HG03064 (cell line): ENCODE results near the gene PTPRG.

Source experiments
- ATAC-seq: cut with Tn5 transposase; IDR thresholded peaks from one replicate; pipeline ENCODE4 v1.9.1; 2021; ENCODE audit warnings: low read depth; ENCODE audit not compliant: unreplicated experiment

Gene PTPRG

DNA sequence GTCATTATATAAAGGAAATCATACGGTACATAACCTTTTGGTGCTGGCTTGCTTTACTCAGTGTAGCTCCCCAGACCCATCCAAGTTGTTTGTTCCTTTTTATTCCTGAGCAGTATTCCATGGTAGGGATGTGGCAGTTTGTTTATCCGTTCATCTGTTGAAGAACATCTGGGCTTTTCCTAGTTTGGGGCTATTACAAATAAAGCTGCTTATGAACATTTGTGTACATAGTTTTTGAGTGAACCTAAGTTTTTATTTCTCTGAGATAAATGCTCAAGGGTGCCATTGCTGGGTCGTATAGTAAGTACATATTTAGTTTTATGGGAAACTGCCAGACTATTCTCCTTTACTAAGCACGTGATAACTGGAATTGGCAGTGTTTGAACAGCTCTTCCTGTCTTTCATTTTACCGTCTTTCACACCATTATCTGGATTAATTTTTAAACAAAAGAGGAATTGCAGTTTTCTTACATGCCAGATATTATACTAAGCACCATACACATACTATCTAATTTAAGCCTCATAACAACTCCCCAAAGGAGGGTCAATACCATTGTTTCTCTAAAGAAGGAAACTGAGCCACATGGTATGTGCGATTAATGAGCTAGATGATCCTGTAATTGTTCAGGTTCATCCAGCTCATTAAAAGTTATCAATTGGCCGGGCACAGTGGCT is 85.6 kb downstream of the PTPRG start:
- ATAC-seq = no peak

DNA sequence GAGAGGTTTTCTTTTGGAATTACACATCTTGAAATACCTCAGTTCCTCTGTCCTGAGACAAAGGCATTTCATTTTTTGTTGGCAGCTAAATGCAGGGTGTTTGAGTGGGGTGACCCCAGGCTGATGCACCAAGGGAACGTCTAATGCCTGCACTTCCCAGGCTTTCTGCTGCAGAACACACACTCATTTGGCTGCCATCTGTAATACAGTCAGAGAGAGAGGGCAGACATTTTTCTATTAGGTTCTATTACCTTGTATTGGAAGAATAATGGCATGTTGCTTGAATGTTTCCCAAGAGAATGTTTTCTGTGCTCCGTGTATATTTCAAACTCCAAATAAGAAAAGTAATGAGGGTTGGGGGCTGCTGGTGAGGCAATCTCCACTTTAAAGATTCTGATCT is 87.1 kb downstream of the PTPRG start:
- no peak for ATAC-seq

DNA sequence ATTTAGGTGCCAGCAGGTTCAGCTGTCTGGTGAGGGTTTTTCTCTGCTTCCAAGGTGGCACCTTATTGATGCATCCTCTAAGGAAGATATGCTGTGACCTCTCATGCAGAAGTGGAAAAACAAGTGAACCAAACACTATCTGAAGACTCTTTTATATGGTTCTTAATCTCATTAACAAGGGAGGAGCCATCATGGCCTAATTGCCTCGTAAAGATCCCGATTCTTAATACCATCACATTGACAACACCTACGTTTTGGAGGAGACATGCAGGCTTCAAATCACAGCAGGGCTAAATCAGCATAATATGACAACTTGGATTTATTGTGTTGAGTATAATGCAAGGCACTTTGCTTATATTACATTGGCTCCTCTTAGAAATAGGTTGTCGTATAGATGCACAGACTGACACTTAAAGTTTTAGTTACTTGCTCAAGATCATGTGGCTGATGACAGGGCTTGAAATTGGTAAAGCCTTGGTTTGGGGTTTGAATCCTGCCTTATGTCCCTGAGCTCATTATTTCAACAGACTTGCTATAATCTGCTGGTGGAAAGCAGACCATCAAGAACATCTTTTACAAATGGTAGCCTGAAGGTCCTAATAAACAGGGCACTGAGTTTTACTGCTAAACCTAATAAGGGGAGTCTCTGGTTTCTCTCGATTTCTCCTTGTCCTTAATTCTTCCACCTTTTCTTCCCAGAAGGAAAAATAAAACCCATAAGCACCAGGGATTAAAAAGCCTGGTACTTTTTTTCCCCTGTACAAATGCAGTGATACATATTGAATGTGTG is 88.2 kb downstream of the PTPRG start:
- no peak for ATAC-seq

DNA sequence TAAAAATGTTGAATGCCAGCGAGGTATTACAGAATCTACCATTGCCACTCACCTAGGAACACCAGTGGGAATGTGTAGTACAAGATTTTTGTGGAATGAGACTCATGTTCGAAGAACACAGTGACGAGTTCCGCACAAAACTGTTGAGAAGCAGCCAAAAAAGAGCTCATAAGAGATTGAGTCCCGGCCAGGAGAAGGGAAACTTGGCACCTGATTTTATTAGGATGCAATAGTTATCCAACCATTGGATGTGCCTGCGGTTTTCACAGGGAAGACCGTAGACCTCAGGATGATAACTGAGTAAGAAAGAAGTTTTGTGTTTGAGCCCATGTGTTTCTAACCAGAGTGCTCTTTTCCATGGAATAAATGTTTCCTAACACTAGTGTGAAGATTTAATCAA is 88.9 kb downstream of the PTPRG start:
- no peak for ATAC-seq

DNA sequence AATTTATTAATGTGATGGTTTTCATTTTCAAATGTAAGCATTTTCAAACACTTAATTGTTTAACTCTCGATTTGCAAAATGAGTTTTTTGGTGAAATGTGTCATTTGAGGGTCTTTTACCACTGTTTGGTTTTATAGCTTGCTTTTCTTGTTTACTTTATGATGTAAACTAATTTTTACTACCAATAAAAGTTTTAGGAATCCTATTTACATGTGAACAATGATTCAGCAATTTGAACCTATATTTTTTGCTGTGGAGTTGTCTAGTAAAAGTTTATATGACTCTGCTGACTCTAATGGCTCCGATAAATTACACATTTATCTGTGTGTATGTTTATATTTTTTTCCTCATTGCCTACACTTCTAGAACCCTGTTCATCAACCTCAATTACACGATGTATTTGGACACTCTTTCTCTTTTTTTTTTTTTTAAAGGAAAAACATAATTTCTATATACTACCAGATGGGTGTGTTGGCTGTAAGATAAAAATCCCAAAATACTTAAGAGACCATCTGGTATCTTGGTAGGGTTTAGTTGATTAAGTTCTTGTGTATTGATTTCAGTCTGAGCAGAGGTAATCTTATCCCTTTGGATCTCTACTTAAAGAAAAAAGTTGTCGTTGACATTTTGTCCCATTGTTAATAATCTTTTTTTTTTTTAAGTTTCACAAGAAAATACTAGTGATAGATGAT is 89.5 kb downstream of the PTPRG start:
- no peak for ATAC-seq

DNA sequence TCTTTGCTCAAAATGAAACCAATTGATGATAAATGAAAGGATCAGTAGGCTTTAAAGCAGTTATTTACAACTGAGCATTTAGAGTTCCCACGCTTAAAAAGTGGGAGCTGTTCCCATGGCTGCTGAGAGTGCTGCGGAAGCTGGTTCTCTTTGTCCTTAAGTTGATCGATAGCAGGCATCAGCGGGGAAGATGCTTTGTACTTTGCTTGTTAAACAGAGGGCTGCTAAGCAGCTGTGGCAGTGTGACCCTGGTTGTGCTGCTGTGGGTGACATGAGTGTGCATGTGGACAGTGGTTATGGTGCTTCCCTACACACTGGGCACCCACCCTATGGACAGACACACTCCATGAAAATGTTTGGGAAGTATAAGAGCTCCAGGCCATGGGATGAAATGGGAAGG is 96.3 kb downstream of the PTPRG start:
- no peak for ATAC-seq

DNA sequence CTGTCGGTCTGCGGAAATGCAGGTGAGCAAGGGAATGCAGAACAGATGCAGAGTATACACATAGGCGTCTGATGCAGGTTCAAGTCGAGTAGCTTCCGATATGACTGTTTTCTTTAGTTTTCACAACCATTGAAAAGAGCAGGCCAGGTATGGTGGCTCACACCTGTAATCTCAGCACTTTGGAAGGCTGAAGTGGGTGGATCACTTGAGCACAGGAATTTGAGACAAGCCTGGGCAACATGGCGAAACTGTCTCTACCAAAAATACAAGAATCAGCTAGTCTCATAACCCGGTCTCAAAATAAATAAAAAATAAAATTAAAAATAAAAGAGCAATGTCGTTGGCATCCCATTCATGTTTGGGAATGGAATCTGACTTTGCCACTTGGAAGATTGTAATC is 101.5 kb downstream of the PTPRG start:
- no peak for ATAC-seq

DNA sequence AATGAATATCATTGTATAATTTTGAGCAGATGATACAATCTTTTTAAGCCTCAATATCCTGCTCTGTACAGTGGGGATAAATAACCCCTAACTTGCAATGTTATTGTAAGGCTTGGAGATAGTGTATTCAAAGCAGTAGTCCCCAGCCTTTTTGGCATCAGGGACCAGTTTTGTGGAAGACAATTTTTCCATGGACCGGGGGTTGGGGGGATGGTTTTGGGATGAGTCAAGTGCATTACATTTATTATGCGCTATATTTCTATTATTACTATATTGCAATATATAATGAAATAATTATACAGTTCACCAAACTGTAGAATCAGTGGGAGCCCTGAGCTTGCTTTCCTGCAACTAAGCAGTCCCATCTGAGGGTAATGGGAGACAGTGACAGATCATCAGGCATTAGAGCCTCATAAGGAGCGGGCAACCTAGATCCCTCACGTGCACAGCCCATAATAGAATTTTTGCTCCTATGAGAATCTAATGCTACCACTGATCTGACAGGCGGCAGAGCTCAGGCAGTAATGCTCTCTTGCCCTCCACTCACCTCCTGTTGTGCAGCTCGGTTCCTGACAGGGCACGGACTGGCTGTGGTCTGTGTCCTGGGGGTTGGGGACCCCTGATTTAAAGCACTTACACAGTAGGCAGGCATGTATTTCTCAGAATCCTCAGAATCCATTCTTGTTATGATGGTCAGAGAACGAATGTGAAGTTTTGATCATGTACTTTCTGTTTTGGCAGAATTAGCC is 102.2 kb downstream of the PTPRG start:
- no peak for ATAC-seq

DNA sequence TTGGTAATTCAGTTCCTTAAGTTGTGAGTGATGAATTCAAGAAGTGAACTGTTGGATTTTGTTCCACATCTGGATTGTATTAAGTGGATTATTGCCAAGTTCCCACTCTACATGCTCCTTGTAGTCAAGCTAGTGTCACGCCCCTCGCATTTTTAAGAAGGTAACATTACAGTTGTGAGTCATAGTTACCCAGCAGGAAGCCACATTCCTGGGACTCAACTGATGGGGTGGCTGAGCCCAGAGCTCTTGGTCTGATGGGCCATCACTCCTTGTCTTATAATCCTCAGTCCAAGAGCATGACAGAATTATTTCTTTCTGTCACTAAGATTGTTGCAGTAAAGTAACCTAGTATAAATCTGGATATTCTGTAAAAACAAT is 102.7 kb downstream of the PTPRG start:
- no peak for ATAC-seq

DNA sequence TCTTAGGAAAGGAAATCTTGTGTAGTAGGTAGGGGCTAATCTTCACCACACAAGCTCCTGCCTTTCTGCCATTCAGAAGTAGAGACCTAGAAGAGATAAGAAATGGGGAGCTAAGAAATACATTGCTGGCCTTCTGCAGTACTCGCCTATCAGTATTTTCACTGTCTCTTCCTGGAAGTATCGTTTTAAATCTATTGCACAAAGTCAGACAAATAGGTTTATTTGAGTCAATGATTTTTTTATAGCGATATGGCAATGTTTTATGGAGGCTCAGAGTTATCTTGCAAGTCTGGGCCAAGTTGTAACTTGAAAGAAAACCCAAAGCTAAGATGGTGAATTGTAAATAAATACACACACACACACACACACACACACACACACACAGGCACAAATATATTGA is 103.8 kb downstream of the PTPRG start:
- ATAC-seq = no peak

DNA sequence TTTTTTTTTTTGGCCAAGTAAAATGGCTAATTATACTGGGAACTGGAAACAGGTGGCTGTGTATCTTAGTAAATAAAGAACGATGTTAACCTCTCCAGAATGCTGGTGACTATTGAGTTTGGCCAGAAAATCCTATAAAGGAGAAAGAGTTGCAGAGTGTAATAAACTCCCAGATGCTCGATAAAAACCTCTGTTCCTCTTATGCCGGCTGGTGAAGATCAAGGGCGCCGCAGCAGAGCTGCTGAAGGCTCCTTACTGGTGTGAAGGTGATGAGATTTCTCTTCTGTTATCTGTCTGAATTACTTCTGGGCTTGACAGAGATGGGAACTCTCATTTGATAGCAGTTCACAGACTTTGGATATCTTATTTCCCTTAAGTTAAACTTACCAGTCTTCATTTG is 104.6 kb downstream of the PTPRG start:
- no peak for ATAC-seq

DNA sequence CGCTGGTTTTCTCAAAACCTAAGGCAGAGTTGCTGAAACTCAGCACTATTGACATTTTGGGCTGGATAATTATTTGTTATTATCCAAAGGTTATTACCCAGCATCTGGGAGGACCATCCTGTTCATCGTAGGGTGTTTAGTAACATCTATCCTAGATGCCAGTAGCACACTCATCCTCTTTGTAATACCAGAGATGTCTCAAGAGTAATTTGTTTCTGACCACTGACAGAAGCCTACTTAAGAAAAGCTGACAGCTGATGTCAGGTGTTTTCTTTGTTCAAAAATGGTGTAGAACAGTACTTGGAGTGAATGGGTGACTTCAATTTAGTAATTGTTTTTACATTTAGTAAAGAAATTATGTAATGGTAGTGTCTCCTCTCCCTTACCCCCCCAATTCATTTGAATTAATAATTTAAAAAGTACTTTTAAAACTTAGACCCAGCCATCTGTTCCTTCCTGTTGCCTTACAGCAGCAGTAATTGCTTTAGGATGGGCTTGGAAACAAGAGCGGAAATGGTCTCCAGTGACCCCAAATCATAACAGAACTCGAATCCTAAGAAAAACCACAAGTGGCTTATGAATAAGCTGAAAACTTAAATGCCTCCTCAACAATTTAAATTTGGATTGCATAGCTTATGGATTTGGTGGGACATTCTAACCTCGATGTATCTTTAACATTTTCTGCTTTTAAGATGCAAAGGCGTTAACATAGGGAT is 105.4 kb downstream of the PTPRG start:
- ATAC-seq = no peak

DNA sequence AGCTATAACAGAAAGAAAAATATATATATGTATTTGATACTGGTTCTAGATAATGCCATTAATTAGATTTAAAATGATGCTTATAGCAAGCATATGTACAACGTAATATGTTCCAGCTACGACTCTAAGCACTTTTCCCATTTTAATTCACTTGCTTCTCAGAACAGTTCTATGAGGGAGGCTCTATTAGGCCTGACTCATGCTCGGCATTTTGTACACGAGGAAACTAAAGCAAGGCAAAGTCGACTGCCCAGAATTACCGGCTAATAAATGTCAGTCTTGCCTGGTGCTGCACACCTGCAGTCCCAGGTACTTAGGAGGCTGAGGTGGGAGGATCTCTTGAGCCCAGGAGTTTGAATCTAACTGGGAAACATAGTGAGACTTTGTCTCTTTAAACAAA is 106.0 kb downstream of the PTPRG start:
- no peak for ATAC-seq

DNA sequence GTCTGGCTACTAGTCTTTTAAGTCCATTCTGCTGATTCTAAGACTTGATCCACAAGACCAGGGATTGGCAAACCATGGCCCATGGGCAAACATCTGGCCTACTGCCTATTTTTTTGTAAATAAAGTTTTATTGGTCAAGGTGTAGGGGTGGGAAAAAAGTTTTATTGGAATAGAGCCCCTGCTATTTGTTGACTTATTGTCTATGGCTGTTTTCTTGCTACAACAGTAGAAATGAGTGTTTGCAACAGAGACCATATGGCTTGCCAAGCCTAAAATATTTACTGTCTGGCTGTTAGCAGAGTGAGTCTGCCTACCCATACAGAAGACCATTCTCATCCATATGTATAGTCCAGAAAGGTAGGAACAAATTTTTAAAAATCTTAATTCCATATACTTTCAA is 106.4 kb downstream of the PTPRG start:
- no peak for ATAC-seq

DNA sequence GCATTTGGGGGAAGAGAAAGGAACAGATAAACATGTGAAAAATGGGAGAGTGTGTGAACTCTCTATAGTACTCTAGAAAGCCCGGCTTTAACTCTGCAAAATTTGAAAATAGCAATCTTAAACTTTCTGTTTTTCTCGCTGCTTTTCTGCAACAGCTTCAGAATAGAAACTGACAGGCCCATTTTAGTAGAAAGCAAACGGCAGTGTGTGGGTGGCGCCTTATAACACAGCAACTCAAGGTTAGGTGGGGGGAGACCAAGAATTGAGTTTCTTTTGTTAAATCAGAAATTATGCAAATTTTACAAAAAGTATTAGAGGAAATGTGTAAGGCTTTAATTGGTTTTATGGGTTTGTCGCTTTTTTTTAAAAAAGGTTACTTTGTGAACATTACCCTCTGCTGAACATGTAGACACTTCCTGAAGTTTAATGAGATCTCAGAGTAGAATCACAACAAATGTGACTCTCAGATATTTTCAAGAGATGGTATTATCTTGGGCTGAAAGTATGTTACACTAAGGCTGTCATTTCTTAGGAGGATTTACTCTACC is 107.0 kb downstream of the PTPRG start:
- ATAC-seq = no peak

DNA sequence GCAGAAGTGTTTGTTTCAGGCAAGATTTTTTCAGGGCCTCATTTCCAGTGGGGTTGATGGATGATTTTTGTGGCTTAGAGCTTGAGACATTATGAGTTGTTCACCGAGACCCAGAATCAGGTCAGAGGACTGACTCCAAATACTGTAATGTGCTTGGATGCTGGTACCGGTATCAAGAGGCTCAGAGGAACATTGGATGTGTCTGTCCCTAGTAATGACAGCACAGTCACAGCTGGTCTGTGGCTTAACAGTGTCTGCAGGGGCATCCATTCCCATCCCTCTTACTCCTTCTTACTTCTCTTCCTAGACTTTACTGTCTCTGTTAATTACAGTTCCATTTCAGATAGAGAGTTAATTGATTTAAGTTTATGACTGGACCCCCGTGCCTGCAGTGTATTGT is 107.8 kb downstream of the PTPRG start:
- ATAC-seq = no peak

DNA sequence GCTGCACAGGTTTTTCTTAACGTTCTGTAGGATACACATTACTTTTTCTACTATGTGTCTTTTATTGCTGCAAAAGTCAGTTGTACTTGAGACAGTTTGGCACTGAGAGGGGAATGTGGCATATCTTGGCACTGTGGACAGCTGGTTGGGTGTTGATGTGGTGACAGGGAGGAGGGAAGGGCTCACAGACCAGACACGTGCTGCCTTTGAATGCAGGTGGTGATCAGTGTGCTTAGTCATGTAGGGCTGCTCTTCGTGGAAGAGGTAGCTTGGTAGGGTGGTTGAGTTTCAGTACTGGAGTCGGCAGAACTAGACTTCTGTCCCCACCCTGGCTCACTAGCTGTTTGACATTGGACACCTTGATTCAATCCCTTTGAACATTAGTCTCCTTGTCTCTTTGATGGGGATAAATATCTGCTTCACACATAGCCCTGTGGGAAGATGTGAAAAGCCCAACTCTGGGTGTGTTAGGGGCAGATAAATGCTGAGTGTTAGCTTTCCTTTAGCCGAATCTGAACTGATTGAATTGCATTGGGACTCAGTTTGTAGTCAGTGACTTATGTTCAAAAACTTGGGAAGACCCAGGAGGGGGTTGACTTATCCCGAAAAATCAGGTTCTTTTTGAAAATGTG is 108.4 kb downstream of the PTPRG start:
- no peak for ATAC-seq

DNA sequence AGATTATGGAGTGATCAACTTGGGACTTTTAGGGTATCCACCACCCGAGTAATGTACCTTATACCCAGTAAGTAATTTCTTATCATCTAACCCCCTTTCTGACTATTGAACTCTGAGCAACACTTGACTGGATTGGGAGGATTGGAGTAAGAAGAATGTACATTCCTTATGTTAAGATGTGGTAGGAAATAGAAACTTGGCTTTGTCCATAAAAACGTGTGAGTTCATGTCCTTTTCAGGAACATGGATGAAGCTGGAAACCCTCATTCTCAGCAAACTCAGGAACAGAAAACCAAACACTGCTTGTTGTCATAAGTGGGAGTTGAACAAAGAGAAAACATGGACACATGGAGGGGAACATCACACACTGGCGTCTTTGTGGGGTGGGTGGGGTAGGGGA is 112.3 kb downstream of the PTPRG start:
- ATAC-seq = no peak

DNA sequence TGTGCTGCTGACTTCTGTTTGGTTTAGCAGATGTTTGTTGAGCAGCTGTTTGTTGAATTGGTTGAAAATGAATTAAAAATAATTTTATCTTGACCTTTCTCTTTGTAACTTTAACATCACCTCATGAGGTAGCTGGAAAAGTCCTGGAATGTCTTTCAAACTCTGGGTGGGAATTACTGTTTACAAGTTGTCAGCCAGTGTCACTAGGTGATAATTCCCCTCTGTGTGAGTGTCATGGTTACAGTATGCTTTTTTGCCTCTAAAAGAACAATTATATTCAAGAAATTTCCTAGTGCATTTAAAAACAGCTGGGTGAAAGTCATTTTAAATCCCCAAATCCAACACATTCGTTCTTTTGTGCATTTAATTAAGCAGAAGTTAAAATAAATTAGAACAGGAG is 113.2 kb downstream of the PTPRG start:
- no peak for ATAC-seq

DNA sequence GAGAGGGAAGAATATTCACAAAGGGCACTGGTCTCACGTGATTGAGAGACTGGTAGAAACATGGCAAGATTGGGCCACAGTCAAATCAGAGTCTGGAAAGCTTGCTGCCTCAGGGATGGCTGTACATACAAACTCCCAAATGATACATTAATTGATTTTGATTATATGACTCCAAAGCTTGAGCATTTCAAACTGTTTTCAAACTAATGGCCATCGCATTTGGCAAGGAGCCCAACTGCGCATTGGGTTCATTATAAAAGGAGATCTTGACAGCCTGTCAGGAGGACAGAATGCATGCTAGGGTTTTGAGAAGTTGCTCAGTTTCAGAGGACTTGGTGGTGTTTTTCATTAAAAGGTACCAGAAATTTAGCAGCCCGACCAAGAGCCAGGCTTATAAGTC is 117.7 kb downstream of the PTPRG start:
- no peak for ATAC-seq
